Stimulated activated CD8-positive, alpha-beta memory T cell treated with anti-CD3 and anti-CD28 coated beads, Interleukin-7, amount 100 ng/mL, for 1 hour (primary cell): Measurements from ENCODE around the gene SMARCD1.
"Not testable (repeated sequence)": the region's sequence is repeated elsewhere in the genome, so short reads cannot be mapped to it uniquely, and the experiment has no call there.

Source experiments
- DNase-seq, 2 donors: peaks; one replicate each; pipeline ENCODE4 v3.0.0-alpha.2; 2020; ENCODE audit warnings: low read depth in 2 of 2

SMARCD1 gene

GRCh38 chr12:50077099-50077498 is 8.0 kb upstream of the SMARCD1 start:
- DNase-seq, result no peak

GRCh38 chr12:50078281-50078680 is 6.9 kb upstream of the SMARCD1 start:
- DNase-seq, result no peak

DNA sequence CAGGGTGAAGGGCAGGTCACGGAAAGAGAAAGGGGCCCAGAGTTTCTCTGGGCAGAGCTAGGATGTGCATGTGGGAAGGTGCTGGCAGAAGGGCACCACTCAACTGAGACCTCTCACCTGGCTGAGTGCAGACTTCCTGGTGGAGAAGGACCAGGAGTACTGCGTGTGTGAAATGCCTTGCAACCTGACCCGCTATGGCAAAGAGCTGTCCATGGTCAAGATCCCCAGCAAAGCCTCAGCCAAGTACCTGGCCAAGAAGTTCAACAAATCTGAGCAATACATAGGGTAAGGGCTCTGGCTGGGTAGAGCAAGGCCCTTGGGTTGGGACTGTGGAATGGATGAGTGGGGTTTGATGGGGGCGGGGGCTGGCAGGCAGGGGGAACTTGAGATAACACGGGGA is 5.4 kb upstream of the SMARCD1 start:
- no peak for DNase-seq

GRCh38 chr12:50081096-50081808 is 3.9 kb upstream of the SMARCD1 start:
- no peak for DNase-seq

GRCh38 chr12:50082644-50083043 is 2.5 kb upstream of the SMARCD1 start:
- DNase-seq, result no peak

GRCh38 chr12:50083301-50083700 is 1.8 kb upstream of the SMARCD1 start:
- DNase-seq, result no peak

DNA sequence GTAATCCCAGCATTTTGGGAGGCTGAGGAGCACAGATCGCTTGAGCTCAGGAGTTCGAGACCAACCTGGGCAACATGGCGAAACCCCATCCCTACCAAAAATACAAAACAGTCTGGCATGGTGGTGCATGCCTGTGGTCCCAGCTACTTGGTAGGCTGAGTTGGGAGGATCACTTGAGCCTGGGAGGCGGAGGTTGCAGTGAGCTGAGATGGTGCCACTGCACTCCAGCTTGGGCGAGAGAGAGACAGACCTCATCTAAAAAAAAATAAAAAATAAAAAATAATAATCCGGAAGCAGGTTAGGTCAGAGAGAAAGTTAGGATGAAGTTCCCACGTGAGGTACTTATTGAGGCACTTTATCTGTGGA is 750 bp upstream of the SMARCD1 start:
- DNase-seq, result not testable (repeated sequence)

- no peak for DNase-seq
Measured at GRCh38 chr12:50085615-50086072, 502 bp downstream of the SMARCD1 start.

- no peak for DNase-seq
Measured at GRCh38 chr12:50086148-50086547, 1.0 kb downstream of the SMARCD1 start.

GRCh38 chr12:50087151-50087550 is 2.0 kb downstream of the SMARCD1 start:
- no peak for DNase-seq

DNA sequence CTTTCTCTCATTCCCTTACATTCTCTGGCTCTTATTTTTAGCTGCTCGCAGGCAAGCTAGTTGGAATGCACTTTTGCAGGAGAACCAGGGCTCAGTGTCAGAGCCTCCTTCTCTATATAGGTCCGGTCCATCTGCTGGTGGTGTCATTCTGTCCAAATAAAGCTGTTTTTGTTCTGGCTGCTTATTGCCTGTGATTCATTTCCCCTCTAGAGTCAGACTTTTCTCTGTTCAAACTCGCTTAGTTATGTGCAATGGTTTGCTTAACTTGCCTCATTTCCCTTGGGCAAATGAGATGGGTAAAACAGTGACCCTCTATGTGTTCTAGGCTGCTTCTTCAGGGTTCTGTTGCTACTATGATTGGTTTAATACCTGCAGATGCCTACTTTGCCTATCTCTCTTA is 2.9 kb downstream of the SMARCD1 start:
- no peak for DNase-seq

DNA sequence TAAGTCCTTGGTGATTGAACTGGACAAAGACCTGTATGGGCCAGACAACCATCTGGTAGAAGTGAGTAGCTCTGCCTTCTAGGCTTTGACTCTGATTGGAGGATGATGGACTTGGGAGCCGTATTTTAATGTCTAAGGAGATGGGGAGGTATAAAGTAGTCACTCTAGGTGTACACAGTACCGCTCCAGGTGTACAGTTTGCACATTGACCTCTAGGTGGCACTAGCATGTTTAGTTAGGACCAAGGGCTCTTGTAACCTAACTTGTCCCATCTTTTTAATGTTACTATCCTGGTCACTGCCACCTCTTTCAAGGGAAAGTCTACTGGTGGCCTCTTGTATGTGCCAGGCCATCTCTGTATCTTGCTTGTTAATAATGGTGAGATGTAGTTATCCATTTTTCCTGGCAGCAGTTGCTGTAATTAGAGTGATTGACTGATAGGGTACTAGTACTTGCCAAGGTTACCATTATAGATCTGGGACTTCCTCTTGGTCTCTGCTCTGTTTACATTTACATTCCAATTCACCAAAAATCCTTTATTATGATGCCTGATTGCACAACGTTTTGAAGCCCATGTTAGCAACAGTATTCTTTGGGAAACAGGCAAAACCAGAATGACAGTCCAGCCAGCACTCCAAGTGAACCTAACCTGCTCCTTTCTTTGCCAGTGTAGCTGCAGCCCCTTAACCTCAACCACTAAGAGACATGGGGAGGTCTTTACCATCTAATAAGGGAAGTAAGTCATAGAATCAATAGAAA is 3.6 kb downstream of the SMARCD1 start:
- no peak for DNase-seq

DNA sequence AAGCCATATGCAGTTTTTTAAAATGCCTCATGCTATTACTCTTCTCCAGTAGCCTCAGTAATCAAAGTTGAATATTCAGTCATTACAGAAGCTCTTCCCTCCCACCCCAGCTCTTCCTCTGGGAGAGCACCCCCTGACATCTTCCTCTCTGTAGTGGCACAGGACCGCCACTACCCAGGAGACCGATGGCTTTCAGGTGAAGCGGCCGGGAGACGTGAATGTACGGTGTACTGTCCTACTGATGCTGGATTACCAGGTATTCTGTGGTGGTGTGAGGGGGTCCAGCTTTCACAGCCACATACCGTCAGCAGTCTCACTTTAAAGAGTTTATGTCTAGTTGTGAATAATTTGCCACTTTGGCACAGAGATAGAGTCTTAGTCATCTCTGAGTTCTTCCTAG is 4.6 kb downstream of the SMARCD1 start:
- no peak for DNase-seq

- DNase-seq, result no peak
Measured at GRCh38 chr12:50090391-50090790, 5.2 kb downstream of the SMARCD1 start.

GRCh38 chr12:50097952-50098351 is 12.8 kb downstream of the SMARCD1 start:
- DNase-seq, result no peak

GRCh38 chr12:50099302-50100008 is 14.3 kb downstream of the SMARCD1 start:
- no peak for DNase-seq

DNA sequence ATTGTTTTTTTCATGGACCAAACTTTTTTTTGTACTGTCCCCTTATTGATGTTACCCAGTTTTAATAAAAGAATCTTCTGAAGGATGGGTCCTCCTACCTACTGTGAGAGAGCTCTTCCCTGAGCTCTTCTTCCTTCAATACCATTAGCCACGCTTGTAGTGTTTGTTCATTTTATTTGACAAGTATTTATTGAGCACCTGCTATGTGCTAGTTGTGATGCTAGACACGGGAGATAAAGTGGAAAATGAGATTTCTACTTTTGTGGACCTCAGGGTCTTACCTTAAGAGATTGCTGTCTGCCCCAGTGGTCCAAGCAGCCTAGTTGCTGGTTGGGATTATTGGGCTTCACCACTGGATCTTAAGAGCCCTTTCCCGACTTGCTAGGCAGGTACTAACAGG is 15.4 kb downstream of the SMARCD1 start:
- no peak for DNase-seq

DNA sequence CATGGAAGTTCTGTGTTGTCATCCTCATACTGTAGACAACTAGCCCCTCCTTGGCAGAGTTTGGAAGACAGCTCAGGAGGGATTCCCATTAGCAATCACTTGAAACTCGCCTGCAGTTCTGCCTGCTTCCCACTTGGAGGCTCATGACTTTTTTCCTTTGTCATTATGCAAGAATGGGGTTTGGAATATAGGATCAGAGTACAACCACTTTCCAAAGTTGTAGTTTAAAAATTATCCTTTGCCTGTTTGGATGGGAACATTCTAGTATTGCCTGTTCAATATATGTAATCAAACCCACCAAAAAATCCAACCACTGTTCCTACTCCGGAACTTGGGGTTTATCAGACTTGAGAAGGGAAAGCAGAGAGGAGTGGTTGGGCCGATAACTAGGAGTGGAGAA is 16.5 kb downstream of the SMARCD1 start:
- no peak for DNase-seq

GRCh38 chr12:50102131-50102531 is 17.0 kb downstream of the SMARCD1 start:
- no peak for DNase-seq

- no peak for DNase-seq
Measured at GRCh38 chr12:50102646-50103309, 17.6 kb downstream of the SMARCD1 start.

GRCh38 chr12:50103351-50103750 is 18.2 kb downstream of the SMARCD1 start:
- no peak for DNase-seq

DNA sequence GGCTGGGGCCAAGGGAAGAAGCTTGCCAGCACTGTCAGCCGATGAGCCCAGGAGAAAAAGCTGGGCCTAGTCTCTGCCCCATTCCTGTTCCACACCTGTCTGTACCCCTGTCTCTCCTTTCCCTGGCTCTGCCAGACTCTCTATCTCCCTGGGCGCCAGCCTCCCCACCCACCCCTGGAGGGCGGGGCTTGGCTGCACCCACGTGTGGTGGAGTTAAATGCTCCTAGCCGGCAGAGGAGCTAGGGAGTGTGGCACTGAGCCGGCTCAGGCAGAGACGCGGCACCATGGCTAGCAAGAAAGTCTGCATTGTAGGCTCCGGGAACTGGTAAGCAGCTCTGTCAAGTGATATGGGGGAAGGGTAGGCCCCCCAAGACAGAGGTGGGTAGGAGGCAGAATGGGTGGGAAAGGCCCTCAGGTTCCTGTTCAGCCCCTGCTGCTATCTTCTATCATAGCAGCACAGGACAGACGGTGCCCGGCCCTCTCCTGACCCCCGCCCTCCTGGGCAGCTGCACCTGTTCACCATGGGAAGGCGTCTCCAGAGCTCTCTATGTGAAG is 18.7 kb downstream of the SMARCD1 start, which contains the start of gene GPD1:
Gene GPD1, plus strand, starts transcription at position 242 of the 555 bp plus-strand sequence. Its CDS starts 43 bp downstream, at position 285.
- DNase-seq, result no peak
